NCI-H2107 treated with DMSO at 0.1 percent for 48 hours (cell line): ENCODE data around the gene ITSN1.
"Not testable (repeated sequence)": the region's sequence is repeated elsewhere in the genome, so short reads cannot be mapped to it uniquely, and the experiment has no call there.

Source experiments
- DNase-seq: peaks from one replicate; lab custom pipeline; 2025; ENCODE audit not compliant: unreplicated experiment; lab: John Stamatoyannopoulos, UW

Gene ITSN1

DNA sequence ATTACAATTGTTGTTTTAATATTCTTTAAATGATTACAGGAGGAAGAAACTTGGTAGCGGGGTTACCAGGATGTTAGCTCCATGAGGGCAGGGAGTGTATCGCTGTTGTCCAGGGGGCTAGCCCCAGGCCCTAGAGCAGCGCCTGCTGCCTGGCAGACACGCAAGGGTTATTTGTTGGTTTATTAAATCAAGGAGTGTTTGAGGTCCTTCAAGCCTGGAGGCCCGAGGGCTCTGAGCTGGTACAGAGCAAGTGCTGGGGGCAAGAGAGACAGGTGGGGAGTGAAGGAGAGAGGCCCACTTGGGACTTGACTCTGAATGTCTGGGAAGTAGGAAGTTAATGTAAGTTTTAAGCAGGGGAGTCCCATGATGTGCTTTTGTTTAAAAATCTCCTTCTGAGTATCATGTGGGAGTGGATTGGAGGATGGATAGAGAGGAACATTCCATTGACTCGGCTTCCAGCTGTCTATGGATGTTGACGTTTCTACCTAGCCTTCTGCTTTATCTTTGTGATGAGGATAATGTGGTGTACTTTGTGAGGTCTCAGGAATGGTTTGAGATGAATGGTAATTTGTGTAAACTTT, 8.7 kb downstream of the ITSN1 start:
- no peak for DNase-seq

DNA sequence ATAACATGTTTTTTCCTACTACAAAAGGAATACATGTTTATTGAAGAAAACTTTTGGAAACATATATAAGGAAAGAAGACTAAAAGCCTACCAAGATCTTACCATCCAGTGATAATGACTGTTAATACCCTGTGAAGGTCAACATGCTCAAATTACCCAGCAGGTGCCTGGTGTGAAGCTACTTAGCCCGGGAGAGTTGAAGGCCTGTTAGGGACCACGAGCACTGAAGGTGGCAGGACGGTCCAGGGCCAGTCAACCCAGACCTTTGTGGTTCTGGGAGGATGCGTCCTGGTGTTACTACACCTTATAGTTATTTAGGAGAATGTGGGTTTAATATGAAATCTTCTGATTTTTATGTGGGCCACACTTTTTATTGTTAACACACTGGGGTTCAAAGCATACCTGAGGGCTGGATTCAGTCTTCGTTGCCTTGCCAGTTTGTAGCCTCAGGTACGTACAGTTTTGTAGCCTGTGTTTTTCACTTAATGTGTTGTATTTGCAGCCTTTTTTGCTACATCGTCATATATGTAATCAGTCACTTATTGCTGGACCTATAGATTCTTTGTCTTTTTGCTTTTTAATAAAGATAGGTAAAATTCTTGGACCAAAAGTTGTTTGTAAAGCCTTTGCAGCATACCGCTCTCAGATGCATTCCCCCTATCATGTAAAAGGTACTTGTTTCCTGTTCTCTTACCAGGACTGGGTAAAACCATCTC, 9.8 kb downstream of the ITSN1 start:
- DNase-seq, result peak; percentile 29

DNA sequence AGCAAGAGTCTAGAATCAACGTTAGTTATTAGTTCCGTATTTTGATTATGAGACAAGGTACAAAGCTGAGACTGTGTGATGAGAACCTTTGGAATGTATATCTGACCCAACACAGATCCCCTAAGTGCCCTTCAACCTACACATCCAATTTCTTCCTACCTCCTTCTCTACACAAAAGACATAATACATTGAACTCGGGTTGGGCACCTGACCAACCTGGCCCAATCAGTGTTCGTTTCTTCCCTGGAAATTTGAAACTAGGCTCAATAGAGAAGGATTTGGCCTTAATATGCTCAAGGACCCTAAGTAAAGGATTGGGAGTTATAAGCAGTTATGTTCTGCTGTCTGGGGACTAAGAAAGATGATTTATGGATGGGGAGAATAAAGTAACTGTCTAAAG, 12.1 kb downstream of the ITSN1 start:
- no peak for DNase-seq

DNA sequence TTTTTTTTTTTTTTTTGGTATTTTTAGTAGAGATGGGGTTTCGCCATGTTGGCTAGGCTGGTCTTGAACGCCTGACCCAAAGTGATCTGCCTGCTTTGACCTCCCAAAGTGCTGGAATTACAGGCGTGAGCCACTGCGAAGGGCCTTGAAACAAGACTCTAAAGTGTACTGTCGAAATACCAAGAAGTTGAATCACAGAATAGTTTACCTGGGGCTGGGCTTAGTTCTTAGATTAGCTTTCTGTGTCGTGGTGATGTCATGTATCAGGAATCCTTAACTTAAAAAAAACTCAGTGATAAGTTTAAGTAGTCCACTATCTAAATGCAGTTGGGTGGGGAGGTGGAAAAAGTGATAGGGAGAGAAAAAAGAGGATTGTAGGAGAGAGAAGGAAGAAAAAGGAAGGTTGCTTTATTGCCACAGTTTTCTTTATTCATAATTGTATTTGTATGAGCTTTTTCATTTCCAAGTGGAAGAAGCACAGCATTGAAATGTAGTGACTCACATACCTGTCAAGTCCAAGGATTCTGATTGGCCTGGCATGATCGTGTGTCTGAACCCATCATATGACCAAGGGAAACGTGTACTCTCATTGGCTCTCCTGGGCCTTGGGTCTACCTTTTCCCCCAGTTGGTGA, 13.4 kb downstream of the ITSN1 start:
- DNase-seq, result no peak

GRCh38 chr21:33657124-33657820, 15.0 kb downstream of the ITSN1 start:
- DNase-seq, result no peak

GRCh38 chr21:33658919-33659567, 16.7 kb downstream of the ITSN1 start:
- no peak for DNase-seq

DNA sequence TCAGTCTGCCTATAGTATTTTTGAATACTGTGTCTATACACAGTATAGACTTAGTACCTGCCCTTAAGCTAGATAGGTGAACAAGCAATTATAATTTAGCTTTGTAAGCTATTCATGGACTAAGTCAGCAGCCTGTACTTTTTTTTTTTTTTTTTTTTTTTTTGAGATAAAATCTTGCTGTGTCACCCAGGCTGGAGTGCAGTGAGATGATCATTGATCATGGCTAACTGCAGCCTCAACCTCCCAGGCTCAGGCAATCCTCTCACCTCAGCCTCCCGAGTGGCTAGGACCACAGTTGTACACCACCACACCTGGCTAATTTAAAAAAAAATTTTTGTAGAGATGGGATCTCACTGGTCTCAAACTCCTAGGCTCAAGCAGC, 17.3 kb downstream of the ITSN1 start:
- DNase-seq, result no peak

DNA sequence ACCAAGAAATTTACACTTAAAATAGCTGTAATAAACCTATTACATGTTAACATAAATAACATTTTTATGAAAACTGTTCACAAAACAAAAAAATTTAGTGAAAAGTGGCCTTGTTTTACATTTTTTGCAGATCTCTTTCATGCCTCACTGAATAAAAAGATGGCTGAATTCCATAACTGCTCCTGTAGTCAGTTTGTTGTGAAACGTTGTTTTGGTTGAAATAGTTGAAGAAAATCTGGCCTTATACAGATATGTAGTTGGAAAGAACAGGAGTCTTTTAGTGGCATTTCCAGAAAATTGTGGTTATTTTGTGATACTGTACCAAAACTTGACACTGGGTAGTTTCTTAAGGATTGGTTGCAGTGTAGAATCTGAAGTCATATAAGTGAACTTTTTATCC, 18.1 kb downstream of the ITSN1 start:
- DNase-seq, result no peak

DNA sequence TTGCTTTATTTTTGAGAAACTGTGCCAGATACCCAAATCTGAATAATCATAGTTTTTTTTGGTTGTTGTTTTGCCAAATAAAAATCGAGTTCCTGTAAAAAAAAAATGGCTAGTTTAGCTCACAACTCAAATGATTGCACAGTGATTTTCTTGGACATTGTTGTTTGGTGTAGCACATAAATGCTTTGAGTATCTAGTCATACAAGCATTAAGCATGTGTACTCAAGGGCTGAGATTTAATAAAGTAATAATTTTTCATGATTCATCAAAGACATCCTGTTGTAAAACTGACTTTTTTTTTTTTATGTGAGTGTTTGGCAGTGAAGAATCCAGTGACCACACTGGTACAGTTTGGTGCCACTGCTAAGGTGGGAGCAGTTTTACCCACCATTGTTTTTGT, 18.8 kb downstream of the ITSN1 start:
- no peak for DNase-seq

- DNase-seq, result no peak
Measured at GRCh38 chr21:33662046-33662445, 19.7 kb downstream of the ITSN1 start.

GRCh38 chr21:33663241-33663640, 20.9 kb downstream of the ITSN1 start:
- DNase-seq, result no peak

- DNase-seq, result no peak
Measured at GRCh38 chr21:33664135-33664534, 21.8 kb downstream of the ITSN1 start.

- DNase-seq, result no peak
Measured at GRCh38 chr21:33666153-33666552, 23.9 kb downstream of the ITSN1 start.

GRCh38 chr21:33667636-33668035, 25.3 kb downstream of the ITSN1 start:
- no peak for DNase-seq

GRCh38 chr21:33668180-33668579, 25.9 kb downstream of the ITSN1 start:
- no peak for DNase-seq

DNA sequence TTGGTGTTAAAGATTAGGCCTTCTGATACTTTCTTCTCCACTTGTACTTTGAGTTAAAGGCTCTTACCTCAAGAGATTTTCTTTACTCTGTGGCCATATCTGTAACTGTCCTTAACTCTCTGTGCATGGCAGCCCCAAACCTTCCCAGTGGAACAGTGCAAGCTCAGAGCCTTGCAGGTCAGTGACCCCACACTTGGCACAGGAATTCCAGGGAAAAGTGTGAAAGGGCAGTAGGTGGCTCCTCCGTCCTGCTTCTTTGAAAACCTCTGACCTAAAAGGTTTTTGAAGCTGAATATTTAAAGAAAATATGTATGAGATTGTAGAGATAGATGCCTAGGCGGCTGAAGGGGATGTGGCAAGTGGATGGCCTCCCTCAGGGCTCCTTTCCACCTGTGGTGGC, 26.3 kb downstream of the ITSN1 start:
- DNase-seq, result no peak

GRCh38 chr21:33670076-33670978, 28.0 kb downstream of the ITSN1 start:
- no peak for DNase-seq

GRCh38 chr21:33673473-33673872, 31.2 kb downstream of the ITSN1 start:
- no peak for DNase-seq

- no peak for DNase-seq
Measured at GRCh38 chr21:33674226-33674625, 31.9 kb downstream of the ITSN1 start.

DNA sequence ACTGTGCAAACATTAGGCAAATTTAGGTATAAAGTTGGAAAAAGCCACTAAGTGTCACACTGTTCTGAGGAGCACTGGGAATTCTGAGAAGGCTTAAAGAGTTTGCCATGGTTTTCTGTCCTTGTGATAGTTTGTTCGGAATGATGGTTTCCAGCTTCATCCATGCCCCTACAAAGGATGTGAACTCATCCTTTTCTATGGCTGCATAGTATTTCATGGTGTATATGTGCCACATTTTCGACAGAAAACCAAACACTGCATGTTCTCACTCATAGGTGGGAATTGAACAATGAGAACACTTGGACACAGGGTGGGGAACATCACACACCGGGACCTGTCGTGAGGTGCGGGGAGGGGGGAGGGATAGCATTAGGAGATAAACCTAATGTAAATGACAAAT, 34.4 kb downstream of the ITSN1 start:
- DNase-seq, result not testable (repeated sequence)
